ENCODE data around the gene OVOL1. TPM values are rescaled to one million over a fixed set of nuclear protein-coding genes. Genes with fewer than 3 reads are reported as not detected.

The OVOL1 gene
- total and polyA plus RNA-seq, 5 donors from 2014 or later: not detected

DNA sequence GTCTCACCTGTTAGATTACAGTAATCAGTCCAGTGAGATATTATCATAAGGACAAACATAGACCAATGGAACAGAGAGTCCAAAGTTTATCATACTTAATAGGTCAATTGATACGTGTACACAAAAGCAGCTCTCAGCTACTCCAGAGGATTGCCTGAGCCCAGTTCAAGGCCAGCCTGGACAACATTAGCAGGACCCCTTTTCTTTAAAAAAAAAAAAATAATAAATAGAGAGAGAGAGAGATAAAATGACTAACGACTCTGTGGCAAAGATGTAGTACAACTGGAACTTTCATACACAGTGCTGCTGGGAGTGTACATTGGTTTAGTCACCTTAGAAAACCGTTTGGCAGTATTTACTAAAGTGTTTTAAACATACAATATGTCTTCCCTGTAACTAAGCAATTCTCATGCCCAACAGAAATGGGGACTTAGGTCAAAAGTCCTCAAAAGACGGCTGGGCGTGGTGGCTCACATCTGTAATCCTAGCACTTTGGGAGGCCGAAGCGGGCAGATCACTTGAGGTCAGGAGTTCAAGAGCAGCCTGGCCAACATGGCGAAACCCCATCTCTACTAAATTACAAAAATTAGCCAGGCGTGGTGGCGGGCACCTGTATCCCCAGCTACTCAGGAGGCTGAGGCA is 57.5 kb downstream of the OVOL1 start:
- Mint-ChIP-seq H3K27me3 (no peaks in the 10 kb centered on the region), H3K4me1 (no peaks in the 10 kb centered on the region), H3K36me3 (no peaks in the 10 kb centered on the region), H3K27ac (no peak overlapping the region), H3K4me3 (no peak overlapping the region), H3K9me3 (no peaks in the 10 kb centered on the region)
- Histone ChIP-seq H3K4me3 (ENCODE audit: low read depth, low read length) (no peak overlapping the region), H3K27me3 (ENCODE audit: control insufficient read depth, insufficient read depth, low read length) (no peaks in the 10 kb centered on the region), H3K36me3 (ENCODE audit: control insufficient read depth, insufficient read depth, low read length) (no peaks in the 10 kb centered on the region), H3K9me3 (ENCODE audit: control insufficient read depth in 2 of 2, low read length in 2 of 2) (no peaks in the 10 kb centered on the region), H3K4me1 (ENCODE audit: control insufficient read depth, insufficient read depth, low read length, poor library complexity, severe bottlenecking) (no peaks in the 10 kb centered on the region), H3K27ac (ENCODE audit: insufficient read depth, low read length, poor library complexity, severe bottlenecking) (no peak overlapping the region)
- DNase-seq (no peak), ATAC-seq (ENCODE audit: low read depth in 2 of 2) (no peak)

Other genes starting within 250 kb of the OVOL1 start
- gene LTBP3, start 228.7 kb upstream of the OVOL1 start, total RNA-seq: 132 TPM
- gene LTBP3, start 228.7 kb upstream of the OVOL1 start, polyA plus RNA-seq: 10 to 100 TPM in 2 of 4 donors, 1 to 10 TPM in 2; 9.2 to 15.0 (median 11.9) TPM
- gene ZNRD2, start 216.6 kb upstream of the OVOL1 start, total RNA-seq: 34.6 TPM
- 10 to 100 TPM; 64.6 to 84.7 (median 73.1) TPM for gene ZNRD2, start 216.6 kb upstream of the OVOL1 start, polyA plus RNA-seq
- 49.4 TPM for gene FAM89B, start 214.5 kb upstream of the OVOL1 start, total RNA-seq
- gene FAM89B, start 214.5 kb upstream of the OVOL1 start, polyA plus RNA-seq: 100 to 1,000 TPM in 3 of 4 donors, 10 to 100 TPM in 1; 77.1 to 158 (median 115) TPM
- 143 TPM for gene EHBP1L1, start 211.0 kb upstream of the OVOL1 start, total RNA-seq
- gene EHBP1L1, start 211.0 kb upstream of the OVOL1 start, polyA plus RNA-seq: 10 to 100 TPM in 1 of 4 donors, 1 to 10 TPM in 3; 7.8 to 11.6 (median 8.7) TPM
- 5.5 TPM for gene KCNK7, start 191.3 kb upstream of the OVOL1 start, total RNA-seq
- 1 to 10 TPM in 1 of 4 donors, under 1 TPM in 2, not detected in 1; 0.19 to 1.5 (median 0.76) TPM for gene KCNK7, start 191.3 kb upstream of the OVOL1 start, polyA plus RNA-seq
- 73.1 TPM for gene MAP3K11, start 172.8 kb upstream of the OVOL1 start, total RNA-seq
- 10 to 100 TPM in 2 of 4 donors, 1 to 10 TPM in 2; 8.1 to 11.6 (median 9.8) TPM for gene MAP3K11, start 172.8 kb upstream of the OVOL1 start, polyA plus RNA-seq
- gene PCNX3, start 171.3 kb upstream of the OVOL1 start, total RNA-seq: 61.3 TPM
- 1 to 10 TPM; 1.9 to 2.6 (median 2.2) TPM for gene PCNX3, start 171.3 kb upstream of the OVOL1 start, polyA plus RNA-seq
- gene SIPA1, start 149.0 kb upstream of the OVOL1 start, total RNA-seq: 200 TPM
- 10 to 100 TPM; 74.7 to 91.5 (median 83.1) TPM for gene SIPA1, start 149.0 kb upstream of the OVOL1 start, polyA plus RNA-seq
- gene RELA, start 124.1 kb upstream of the OVOL1 start, total RNA-seq: 295 TPM
- gene RELA, start 124.1 kb upstream of the OVOL1 start, polyA plus RNA-seq: 10 to 100 TPM; 40.3 to 66.1 (median 53.3) TPM
- gene KAT5, start 74.8 kb upstream of the OVOL1 start, total RNA-seq: 127 TPM
- 10 to 100 TPM; 45.4 to 62.7 (median 55.7) TPM for gene KAT5, start 74.8 kb upstream of the OVOL1 start, polyA plus RNA-seq
- 28.3 TPM for gene RNASEH2C, start 66.3 kb upstream of the OVOL1 start, total RNA-seq
- 10 to 100 TPM; 60.6 to 83.8 (median 72.6) TPM for gene RNASEH2C, start 66.3 kb upstream of the OVOL1 start, polyA plus RNA-seq
- 16.8 TPM for gene AP5B1, start 6.1 kb upstream of the OVOL1 start, total RNA-seq
- 10 to 100 TPM in 1 of 4 donors, 1 to 10 TPM in 3; 7.6 to 10.8 (median 9.5) TPM for gene AP5B1, start 6.1 kb upstream of the OVOL1 start, polyA plus RNA-seq
- gene SNX32, start 46.9 kb downstream of the OVOL1 start, total RNA-seq: 0.44 TPM
- 1 to 10 TPM in 1 of 4 donors, under 1 TPM in 3; 0.32 to 1.3 (median 0.48) TPM for gene SNX32, start 46.9 kb downstream of the OVOL1 start, polyA plus RNA-seq
- 737 TPM for gene CFL1, start 71.1 kb downstream of the OVOL1 start, total RNA-seq
- gene CFL1, start 71.1 kb downstream of the OVOL1 start, polyA plus RNA-seq: 1,000 to 10,000 TPM; 2,250 to 3,209 (median 2,591) TPM
- 51.1 TPM for gene MUS81, start 73.4 kb downstream of the OVOL1 start, total RNA-seq
- gene MUS81, start 73.4 kb downstream of the OVOL1 start, polyA plus RNA-seq: 10 to 100 TPM; 22.7 to 24.6 (median 23.6) TPM
- gene EFEMP2, start 85.7 kb downstream of the OVOL1 start, total RNA-seq: 5.8 TPM
- under 1 TPM; 0.21 to 0.36 (median 0.29) TPM for gene EFEMP2, start 85.7 kb downstream of the OVOL1 start, polyA plus RNA-seq
- 12.4 TPM for gene CTSW, start 92.8 kb downstream of the OVOL1 start, total RNA-seq
- gene CTSW, start 92.8 kb downstream of the OVOL1 start, polyA plus RNA-seq: 10 to 100 TPM in 3 of 4 donors, 1 to 10 TPM in 1; 3.5 to 35.9 (median 16.9) TPM
- 29.8 TPM for gene FIBP, start 101.4 kb downstream of the OVOL1 start, total RNA-seq
- 10 to 100 TPM; 71.0 to 81.7 (median 72.7) TPM for gene FIBP, start 101.4 kb downstream of the OVOL1 start, polyA plus RNA-seq
- 20.7 TPM for gene CCDC85B, start 103.6 kb downstream of the OVOL1 start, total RNA-seq
- 10 to 100 TPM; 58.7 to 74.0 (median 63.2) TPM for gene CCDC85B, start 103.6 kb downstream of the OVOL1 start, polyA plus RNA-seq
- gene FOSL1, start 113.3 kb downstream of the OVOL1 start, total RNA-seq: 2.7 TPM
- not detected for gene FOSL1, start 113.3 kb downstream of the OVOL1 start, polyA plus RNA-seq
- gene C11orf68, start 132.0 kb downstream of the OVOL1 start, total RNA-seq: 21.6 TPM
- gene C11orf68, start 132.0 kb downstream of the OVOL1 start, polyA plus RNA-seq: 10 to 100 TPM; 65.8 to 90.7 (median 85.0) TPM
- 82.8 TPM for gene DRAP1, start 132.4 kb downstream of the OVOL1 start, total RNA-seq
- 100 to 1,000 TPM in 2 of 4 donors, 10 to 100 TPM in 2; 78.2 to 106 (median 91.4) TPM for gene DRAP1, start 132.4 kb downstream of the OVOL1 start, polyA plus RNA-seq
- gene TSGA10IP, start 158.4 kb downstream of the OVOL1 start, total RNA-seq: not detected
- not detected for gene TSGA10IP, start 158.4 kb downstream of the OVOL1 start, polyA plus RNA-seq
- 94.0 TPM for gene SART1, start 174.7 kb downstream of the OVOL1 start, total RNA-seq
- 10 to 100 TPM; 15.8 to 22.7 (median 19.8) TPM for gene SART1, start 174.7 kb downstream of the OVOL1 start, polyA plus RNA-seq
- gene EIF1AD, start 215.1 kb downstream of the OVOL1 start, total RNA-seq: 61.3 TPM
- gene EIF1AD, start 215.1 kb downstream of the OVOL1 start, polyA plus RNA-seq: 10 to 100 TPM; 16.7 to 20.7 (median 18.6) TPM
- 41.8 TPM for gene BANF1, start 215.4 kb downstream of the OVOL1 start, total RNA-seq
- gene BANF1, start 215.4 kb downstream of the OVOL1 start, polyA plus RNA-seq: 100 to 1,000 TPM; 134 to 170 (median 148) TPM
- gene CST6, start 224.9 kb downstream of the OVOL1 start, total RNA-seq: not detected
- gene CST6, start 224.9 kb downstream of the OVOL1 start, polyA plus RNA-seq: not detected
- gene CATSPER1, start 239.4 kb downstream of the OVOL1 start, total RNA-seq: not detected
- gene CATSPER1, start 239.4 kb downstream of the OVOL1 start, polyA plus RNA-seq: not detected